ENCODE results near the gene RPL39L. TPM values are rescaled to one million over a fixed set of nuclear protein-coding genes. Genes with fewer than 3 reads are reported as not detected.

The RPL39L gene
- total and polyA plus RNA-seq, 10 of the 15 experiments (the other 5 are each of a cell fraction or from before 2014, with no cell fraction given) = 12.5 to 67.8 (median 31.3) TPM

DNA sequence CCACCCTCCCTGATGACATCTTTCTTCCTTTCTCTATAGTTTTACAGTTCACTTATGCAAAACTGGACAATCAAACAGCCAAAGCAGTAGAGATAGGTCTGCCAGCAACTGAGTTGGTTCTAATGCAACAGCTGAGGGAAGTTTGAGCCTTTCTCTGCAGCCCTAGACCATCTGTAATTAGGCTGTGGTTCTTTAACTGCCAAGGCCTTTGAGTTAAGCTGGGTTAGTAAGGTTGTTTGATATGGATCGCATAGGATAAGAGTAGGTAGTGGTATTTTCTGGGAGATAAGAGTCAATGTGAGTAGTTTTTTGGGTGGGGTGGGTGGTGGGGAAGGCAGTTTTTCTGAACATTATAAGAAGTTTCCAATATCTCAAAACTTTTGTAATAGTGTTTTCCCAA is 3.0 kb downstream of the RPL39L start:
- H2AFZ ChIP-seq (ENCODE audit: control insufficient read depth, low read depth, low read length) = no peak overlapping the region
- CTCF ChIA-PET = interaction anchor here (1.1 to 3.1 kb wide), 2 partner anchors 15 to 29 kb away, joined by 3 to 11 read pairs; no protein-coding TSS in a partner anchor
- BruUV-seq (replicated peaks) = no TSS peak

More for the DNA sequence above, 3.0 kb downstream of the RPL39L start:
- no peaks in the 10 kb centered on the region for H4K20me1 ChIP-seq (ENCODE audit: control insufficient read depth, insufficient read depth)
- DNase-seq (ENCODE audit: low read depth, low spot score) (no peak), FAIRE-seq (no peak), ATAC-seq (no peak)
- intact Hi-C loops (cut with micrococcal nuclease; ENCODE audit: unreplicated experiment) = no loop called here
- no peaks in the 10 kb centered on the region for H3K27me3 ChIP-seq (replicated peaks in 1 of 2; ENCODE audit: control insufficient read depth in 2 of 2, insufficient read depth in 2 of 2, low read length in 1 of 2)
- RAD21 ChIA-PET (ENCODE audit: unreplicated experiment) = interaction anchor here (1.3 kb wide), 1 partner anchor 23 kb away, joined by 6 read pairs; no protein-coding TSS in a partner anchor
- in situ Hi-C loops (cut with MboI) = no loop called here
- TF ChIP-seq SP1 (IDR thresholded peaks at IDR 0.05; ENCODE audit: low read depth, low read length) (no peak), SMC3 (IDR thresholded peaks at IDR 0.05; ENCODE audit: borderline replicate concordance, low read length) (no peak), PML (IDR thresholded peaks at IDR 0.05; ENCODE audit: low read length) (no peak), SRF (IDR thresholded peaks at IDR 0.05; ENCODE audit: low read depth in 2 of 2, low read length in 2 of 2) (no peak), RAD51 (IDR thresholded peaks at IDR 0.05) (no peak), ATF3 (IDR thresholded peaks at IDR 0.05; ENCODE audit: borderline replicate concordance, extremely low read depth, low read depth, low read length) (no peak), ZBTB4 (CRISPR knock-in tag; IDR thresholded peaks at IDR 0.05) (no peak), RBBP5 (conservative IDR thresholded peaks at IDR 0.05) (no peak)
- TF ChIP-seq, protein P1, sequence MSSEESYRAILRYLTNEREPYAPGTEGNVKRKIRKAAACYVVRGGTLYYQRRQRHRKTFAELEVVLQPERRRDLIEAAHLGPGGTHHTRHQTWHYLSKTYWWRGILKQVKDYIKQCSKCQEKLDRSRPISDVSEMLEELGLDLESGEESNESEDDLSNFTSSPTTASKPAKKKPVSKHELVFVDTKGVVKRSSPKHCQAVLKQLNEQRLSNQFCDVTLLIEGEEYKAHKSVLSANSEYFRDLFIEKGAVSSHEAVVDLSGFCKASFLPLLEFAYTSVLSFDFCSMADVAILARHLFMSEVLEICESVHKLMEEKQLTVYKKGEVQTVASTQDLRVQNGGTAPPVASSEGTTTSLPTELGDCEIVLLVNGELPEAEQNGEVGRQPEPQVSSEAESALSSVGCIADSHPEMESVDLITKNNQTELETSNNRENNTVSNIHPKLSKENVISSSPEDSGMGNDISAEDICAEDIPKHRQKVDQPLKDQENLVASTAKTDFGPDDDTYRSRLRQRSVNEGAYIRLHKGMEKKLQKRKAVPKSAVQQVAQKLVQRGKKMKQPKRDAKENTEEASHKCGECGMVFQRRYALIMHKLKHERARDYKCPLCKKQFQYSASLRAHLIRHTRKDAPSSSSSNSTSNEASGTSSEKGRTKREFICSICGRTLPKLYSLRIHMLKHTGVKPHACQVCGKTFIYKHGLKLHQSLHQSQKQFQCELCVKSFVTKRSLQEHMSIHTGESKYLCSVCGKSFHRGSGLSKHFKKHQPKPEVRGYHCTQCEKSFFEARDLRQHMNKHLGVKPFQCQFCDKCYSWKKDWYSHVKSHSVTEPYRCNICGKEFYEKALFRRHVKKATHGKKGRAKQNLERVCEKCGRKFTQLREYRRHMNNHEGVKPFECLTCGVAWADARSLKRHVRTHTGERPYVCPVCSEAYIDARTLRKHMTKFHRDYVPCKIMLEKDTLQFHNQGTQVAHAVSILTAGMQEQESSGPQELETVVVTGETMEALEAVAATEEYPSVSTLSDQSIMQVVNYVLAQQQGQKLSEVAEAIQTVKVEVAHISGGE (CRISPR knock-in tag; IDR thresholded peaks at IDR 0.05) = no peak
- TF ChIP-seq, protein P2, sequence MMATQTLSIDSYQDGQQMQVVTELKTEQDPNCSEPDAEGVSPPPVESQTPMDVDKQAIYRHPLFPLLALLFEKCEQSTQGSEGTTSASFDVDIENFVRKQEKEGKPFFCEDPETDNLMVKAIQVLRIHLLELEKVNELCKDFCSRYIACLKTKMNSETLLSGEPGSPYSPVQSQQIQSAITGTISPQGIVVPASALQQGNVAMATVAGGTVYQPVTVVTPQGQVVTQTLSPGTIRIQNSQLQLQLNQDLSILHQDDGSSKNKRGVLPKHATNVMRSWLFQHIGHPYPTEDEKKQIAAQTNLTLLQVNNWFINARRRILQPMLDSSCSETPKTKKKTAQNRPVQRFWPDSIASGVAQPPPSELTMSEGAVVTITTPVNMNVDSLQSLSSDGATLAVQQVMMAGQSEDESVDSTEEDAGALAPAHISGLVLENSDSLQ (IDR thresholded peaks at IDR 0.05) = no peak
- POLR2A ChIA-PET = interaction anchor here (0.6 kb wide), 1 partner anchor 331 kb away, joined by 4 read pairs; no protein-coding TSS in a partner anchor
- H3K9me3 ChIP-seq (replicated peaks; ENCODE audit: control insufficient read depth, insufficient read depth, low read length) = peaks cover 14% of the 10 kb centered on the region; the same call in 2 of the 3 replicates
- no peak overlapping the region for H3K27ac ChIP-seq (ENCODE audit: control insufficient read depth, insufficient read depth)
- peaks cover 7% of the 10 kb centered on the region; the same call in 1 of the 2 replicates for H3K4me1 ChIP-seq (ENCODE audit: control insufficient read depth, insufficient read depth, low read length)
- H3K4me2 ChIP-seq (ENCODE audit: control insufficient read depth, insufficient read depth) = no peak overlapping the region
- H3K4me3 ChIP-seq = no peak overlapping the region
- WGBS (ENCODE audit: insufficient coverage, insufficient replicate concordance, low lambda C conversion rate, missing lambda C conversion rate) = 100% methylated on average over 1 of the region's 1 CpG
- SMC1A ChIA-PET (ENCODE audit: uncharacterized antibody, unreplicated experiment) = interaction anchor here (1.1 to 2.4 kb wide), 2 partner anchors 15 to 23 kb away, joined by 3 to 11 read pairs; no protein-coding TSS in a partner anchor
- H3K36me3 ChIP-seq (ENCODE audit: control insufficient read depth in 2 of 2, insufficient read depth in 2 of 2, low read length in 1 of 2) = no peaks in the 10 kb centered on the region
- no peak overlapping the region for H3K9ac ChIP-seq (ENCODE audit: control insufficient read depth, insufficient read depth, low read length)
- H3K79me2 ChIP-seq (ENCODE audit: control insufficient read depth, insufficient read depth, low read length) = peaks cover 3% of the 10 kb centered on the region

Measured in GM12878 (cell line).